Measurements from ENCODE around the gene UCK1.

DNA sequence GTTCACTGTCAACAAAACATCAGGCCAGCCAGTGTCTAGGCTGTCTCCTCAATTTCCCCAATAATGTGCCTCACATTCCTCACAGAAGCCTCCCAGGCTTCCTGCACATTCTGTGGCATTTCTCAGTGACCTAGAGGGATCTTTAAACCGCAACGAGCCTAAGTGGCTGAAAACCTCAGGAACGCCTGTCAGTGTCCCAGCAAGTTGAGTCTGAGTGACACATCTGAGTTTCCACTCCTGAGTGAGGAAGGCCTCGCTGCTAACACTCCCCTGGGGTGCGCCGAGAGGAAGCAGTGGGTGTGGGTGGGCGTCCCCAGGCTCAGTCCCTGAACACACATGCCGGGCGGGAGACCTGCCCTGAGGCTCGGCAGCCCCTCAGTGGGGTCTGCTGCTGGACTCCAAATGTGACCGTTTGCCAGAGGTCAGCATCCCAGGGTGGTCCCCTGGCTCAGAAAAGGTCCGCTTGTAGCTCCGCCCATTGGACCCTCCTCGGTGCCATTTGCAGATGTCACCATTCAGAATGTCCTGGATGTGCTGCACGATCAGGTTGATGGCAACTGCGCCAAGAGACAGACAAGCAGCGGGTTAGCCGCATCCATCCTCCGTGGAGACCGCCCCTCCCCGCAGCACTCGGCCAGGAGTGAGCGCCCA, 6.3 kb downstream of the UCK1 start:
- TF ChIP-seq CTCF (CRISPR knock-in tag; IDR thresholded peaks at IDR 0.05) (no peak), ZNF318 (CRISPR knock-in tag; IDR thresholded peaks at IDR 0.05) (no peak), FOXA1 (IDR thresholded peaks at IDR 0.05) (no peak), FOXA1 (CRISPR knock-in tag; IDR thresholded peaks at IDR 0.05) (no peak), MXI1 (IDR thresholded peaks at IDR 0.05; ENCODE audit: borderline replicate concordance, low read depth, low read length) (no peak), POLR2A (IDR thresholded peaks at IDR 0.05; ENCODE audit: insufficient read depth in 1 of 2, low read depth in 2 of 2, low read length in 2 of 2) (no peak), KLF13 (CRISPR knock-in tag; IDR thresholded peaks at IDR 0.05) (no peak), PHF21A (CRISPR knock-in tag; IDR thresholded peaks at IDR 0.05) (no peak), CEBPB (IDR thresholded peaks at IDR 0.05; ENCODE audit: borderline replicate concordance, low read depth, low read length) (no peak), TBP (CRISPR knock-in tag; IDR thresholded peaks at IDR 0.05) (no peak), POLR2AphosphoS5 (IDR thresholded peaks at IDR 0.05; ENCODE audit: low read depth, low read length) (no peak)
- TF ChIP-seq, protein P1, sequence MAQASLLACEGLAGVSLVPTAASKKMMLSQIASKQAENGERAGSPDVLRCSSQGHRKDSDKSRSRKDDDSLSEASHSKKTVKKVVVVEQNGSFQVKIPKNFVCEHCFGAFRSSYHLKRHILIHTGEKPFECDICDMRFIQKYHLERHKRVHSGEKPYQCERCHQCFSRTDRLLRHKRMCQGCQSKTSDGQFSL (CRISPR knock-in tag; IDR thresholded peaks at IDR 0.05): no peak

Measured in HepG2 (cell line).